Retinal pigment epithelial cell (primary cell): ENCODE data around the gene MTHFD2.

Source experiments
- DNase-seq: peaks from one replicate; pipeline ENCODE4 v3.0.0-alpha.2; 2010; ENCODE audit warnings: low read depth
- H3K4me3 ChIP-seq: 2 replicates; pipeline ENCODE4 v1.5.1; 2011; ENCODE audit warnings: mild to moderate bottlenecking, low read length, control low read depth, moderate library complexity
- CTCF ChIP-seq: conservative IDR thresholded peaks from 2 replicates; pipeline ENCODE4 v1.5.1; 2011; ENCODE audit warnings: low read depth, low read length, control low read depth, inconsistent platforms

The MTHFD2 gene

GRCh38 chr2:74262681-74263080 lies 64.3 kb downstream of the MTHFD2 start:
- no peak for TF ChIP-seq CTCF
- no peak for DNase-seq
- H3K4me3 ChIP-seq, result no peak overlapping the region

GRCh38 chr2:74264281-74264680 lies 65.9 kb downstream of the MTHFD2 start:
- H3K4me3 ChIP-seq, result no peak overlapping the region
- no peak for DNase-seq
- TF ChIP-seq CTCF, result no peak

GRCh38 chr2:74267068-74267467 lies 68.7 kb downstream of the MTHFD2 start:
- peak; percentile 69 for TF ChIP-seq CTCF
- H3K4me3 ChIP-seq, result no peak overlapping the region
- no peak for DNase-seq
